NB4 (cell line): ENCODE data around the gene PLXDC2.
A peak's percentile ranks its signal among the peaks of the same experiment; 100 is the strongest.

Experiments used
- DNase-seq: peaks from one replicate; pipeline ENCODE4 v3.0.0; 2010; ENCODE audit warnings: low read depth
- H3K4me3 ChIP-seq: one replicate; pipeline ENCODE4 v1.5.1; 2011; ENCODE audit warnings: mild to moderate bottlenecking, low read depth, low read length, moderate library complexity
- MYC ChIP-seq: IDR thresholded peaks from 2 replicates; pipeline ENCODE4 v1.6.1; 2011; ENCODE audit warnings: low read depth, low read length
- POLR2A ChIP-seq: IDR thresholded peaks from 2 replicates; pipeline ENCODE4 v1.6.1; 2011; ENCODE audit warnings: mild to moderate bottlenecking; ENCODE audit not compliant: insufficient read length; ENCODE audit errors: extremely low read depth
- TF ChIP-seq, protein P1 (sequence below): IDR thresholded peaks from 2 replicates; pipeline ENCODE4 v1.6.1; 2011; ENCODE audit warnings: low read depth, low read length
- TF ChIP-seq, protein P2 (sequence below): IDR thresholded peaks from one replicate; pipeline ENCODE4 v1.5.1; 2012; ENCODE audit warnings: low read depth, low read length

The PLXDC2 gene

DNA sequence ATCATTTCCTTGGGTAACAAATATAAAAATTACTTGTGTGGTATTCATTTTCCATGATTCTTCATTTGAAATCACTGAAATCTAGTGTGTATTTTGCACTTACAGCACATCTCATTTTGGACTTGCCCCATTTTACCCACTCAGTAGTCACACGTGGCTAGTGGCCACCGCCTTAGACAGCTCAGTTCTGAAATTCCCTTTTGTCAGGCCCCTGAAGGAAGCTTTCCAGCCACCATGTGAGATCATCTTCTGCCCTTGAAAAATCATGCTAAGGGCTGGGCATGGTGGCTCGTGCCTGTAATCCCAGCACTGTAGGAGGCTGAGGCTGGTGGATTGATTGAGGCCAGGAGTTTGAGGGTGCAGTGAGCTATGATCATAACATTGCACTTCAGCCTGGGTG is 79.3 kb downstream of the PLXDC2 start:
- no peak for DNase-seq
- TF ChIP-seq, protein P1, sequence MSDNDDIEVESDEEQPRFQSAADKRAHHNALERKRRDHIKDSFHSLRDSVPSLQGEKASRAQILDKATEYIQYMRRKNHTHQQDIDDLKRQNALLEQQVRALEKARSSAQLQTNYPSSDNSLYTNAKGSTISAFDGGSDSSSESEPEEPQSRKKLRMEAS = no peak
- TF ChIP-seq POLR2A (no peak), MYC (no peak)
- TF ChIP-seq, protein P2, sequence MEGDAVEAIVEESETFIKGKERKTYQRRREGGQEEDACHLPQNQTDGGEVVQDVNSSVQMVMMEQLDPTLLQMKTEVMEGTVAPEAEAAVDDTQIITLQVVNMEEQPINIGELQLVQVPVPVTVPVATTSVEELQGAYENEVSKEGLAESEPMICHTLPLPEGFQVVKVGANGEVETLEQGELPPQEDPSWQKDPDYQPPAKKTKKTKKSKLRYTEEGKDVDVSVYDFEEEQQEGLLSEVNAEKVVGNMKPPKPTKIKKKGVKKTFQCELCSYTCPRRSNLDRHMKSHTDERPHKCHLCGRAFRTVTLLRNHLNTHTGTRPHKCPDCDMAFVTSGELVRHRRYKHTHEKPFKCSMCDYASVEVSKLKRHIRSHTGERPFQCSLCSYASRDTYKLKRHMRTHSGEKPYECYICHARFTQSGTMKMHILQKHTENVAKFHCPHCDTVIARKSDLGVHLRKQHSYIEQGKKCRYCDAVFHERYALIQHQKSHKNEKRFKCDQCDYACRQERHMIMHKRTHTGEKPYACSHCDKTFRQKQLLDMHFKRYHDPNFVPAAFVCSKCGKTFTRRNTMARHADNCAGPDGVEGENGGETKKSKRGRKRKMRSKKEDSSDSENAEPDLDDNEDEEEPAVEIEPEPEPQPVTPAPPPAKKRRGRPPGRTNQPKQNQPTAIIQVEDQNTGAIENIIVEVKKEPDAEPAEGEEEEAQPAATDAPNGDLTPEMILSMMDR = no peak
- H3K4me3 ChIP-seq = no peak overlapping the region

DNA sequence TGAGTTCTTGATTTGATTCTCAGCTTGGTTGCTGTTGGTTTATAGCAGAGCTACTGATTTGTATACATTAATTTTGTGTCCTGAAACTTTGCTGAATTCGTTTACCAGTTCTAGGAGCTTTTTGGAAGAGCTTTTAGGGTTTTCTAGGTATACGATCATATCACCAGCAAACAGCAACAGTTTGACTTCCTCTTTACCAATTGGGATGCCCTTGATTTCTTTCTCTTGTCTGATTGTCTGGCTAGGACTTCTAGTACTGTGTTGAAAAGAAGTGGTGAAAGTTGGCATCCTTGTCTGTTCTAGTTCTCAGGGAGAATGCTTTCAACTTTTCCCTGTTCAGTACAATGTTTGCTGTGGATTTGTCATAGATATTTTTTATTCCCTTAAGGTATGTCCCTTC is 86.2 kb downstream of the PLXDC2 start:
- no peak for DNase-seq
- TF ChIP-seq, protein P2 = no peak
- TF ChIP-seq, protein P1 = no peak
- TF ChIP-seq POLR2A (no peak), MYC (no peak)
- H3K4me3 ChIP-seq = no peak overlapping the region

DNA sequence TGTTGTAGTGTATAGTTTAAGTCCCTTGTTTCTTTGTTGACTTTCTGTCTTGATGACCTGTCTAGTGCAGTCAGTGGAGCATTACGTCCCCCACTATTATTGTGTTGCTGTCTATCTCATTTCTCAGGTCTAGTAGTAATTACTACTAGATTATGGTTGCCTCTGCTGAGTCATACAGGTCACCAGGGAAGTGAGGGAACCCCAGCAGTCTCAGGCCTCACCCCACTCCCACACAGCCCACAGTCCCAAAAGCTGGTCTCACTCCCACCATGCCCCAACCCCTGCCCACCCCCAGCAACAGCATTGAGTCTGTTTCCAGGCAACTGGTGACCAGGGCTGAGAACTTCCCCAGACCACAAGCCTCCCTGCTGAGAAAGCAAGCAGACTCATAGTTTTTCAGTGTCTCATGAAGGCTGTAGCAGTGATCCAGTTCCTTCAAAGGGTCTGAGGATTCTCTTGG is 88.0 kb downstream of the PLXDC2 start:
- no peak overlapping the region for H3K4me3 ChIP-seq
- TF ChIP-seq, protein P1 = no peak
- TF ChIP-seq, protein P2 = no peak
- TF ChIP-seq POLR2A = no peak
- TF ChIP-seq MYC = no peak
- DNase-seq = peak; percentile 34

DNA sequence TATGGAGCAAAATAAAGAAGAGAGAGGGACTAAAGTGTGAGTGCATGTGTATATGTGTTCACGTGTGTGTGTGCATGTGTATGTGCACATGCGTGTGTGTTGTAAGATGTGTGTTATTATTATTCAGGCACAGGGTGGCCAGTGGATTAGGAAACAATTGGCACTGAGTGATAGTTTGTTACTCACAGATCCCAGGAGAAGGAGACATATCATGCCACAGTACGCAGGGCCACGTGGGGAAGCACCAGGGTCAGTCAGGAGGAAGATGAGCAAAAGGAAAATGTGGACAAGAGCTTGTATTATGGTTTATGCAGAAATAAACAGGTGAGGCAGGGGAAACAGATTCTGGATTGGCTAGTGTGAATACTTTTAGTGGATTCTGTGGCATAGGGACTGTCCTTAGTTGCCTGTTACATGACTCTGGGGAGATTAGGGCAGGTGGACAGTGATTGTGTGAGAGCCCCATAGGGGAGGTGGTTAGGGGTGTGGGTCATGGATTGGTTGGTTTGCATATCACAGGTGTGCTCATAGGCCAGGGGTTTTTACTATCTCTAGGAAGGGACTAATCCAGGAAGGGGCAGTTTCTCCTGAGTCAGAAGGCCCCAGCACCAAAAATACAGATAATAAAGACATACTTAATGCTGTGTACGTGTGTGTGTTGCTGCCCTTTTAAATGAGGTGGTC is 90.0 kb downstream of the PLXDC2 start:
- no peak for DNase-seq
- H3K4me3 ChIP-seq = no peak overlapping the region
- TF ChIP-seq, protein P1 = no peak
- TF ChIP-seq MYC (no peak), POLR2A (no peak)
- TF ChIP-seq, protein P2 = no peak

DNA sequence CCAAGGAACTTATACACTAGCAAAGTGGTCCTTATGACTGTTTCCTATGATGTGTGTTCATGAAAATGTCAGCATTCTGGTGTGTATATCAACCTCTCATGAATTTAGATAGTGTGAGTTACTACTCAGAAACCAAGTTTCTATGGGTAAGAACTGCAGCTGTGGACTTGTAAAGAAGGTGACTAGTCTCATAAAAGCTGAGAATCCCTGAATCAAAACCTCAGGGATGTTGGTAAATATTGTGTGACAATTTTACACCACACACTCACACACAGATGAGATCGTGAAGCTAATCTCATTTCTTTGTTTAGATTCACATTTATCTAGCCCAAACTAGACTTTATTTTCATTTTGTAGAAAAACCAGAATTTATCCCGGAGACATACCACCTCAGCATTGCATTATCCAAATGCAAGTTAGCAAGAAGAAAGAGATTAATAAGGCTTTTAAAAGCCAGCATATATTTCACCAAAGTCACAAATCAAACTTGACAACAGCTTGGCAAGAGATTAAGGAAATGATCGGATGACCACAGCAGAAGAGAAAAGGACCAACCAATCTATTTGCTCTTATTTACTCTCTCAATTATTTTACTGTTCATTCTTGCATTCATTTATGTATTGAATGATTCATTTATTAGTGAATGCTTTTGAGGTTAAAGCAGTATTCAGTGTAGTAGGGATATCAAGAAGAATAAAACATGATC is 92.9 kb downstream of the PLXDC2 start:
- TF ChIP-seq MYC = no peak
- TF ChIP-seq, protein P1 = no peak
- TF ChIP-seq POLR2A = no peak
- TF ChIP-seq, protein P2 = no peak
- no peak for DNase-seq

More for the DNA sequence above, 92.9 kb downstream of the PLXDC2 start:
- H3K4me3 ChIP-seq = no peak overlapping the region
